Stimulated activated CD4-positive, alpha-beta T cell treated with anti-CD3 and anti-CD28 coated beads, Interleukin-1b, Interleukin-23, amount 100 ng/mL, for 24 hours (primary cell): ENCODE results near the gene CDH13.

Experiments used
- DNase-seq, 4 experiments: peaks; one replicate each; pipeline ENCODE4 v3.0.0-alpha.2; 2020; ENCODE audit warnings: low read depth in 4 of 4, low spot score in 1 of 4

Gene CDH13

DNA sequence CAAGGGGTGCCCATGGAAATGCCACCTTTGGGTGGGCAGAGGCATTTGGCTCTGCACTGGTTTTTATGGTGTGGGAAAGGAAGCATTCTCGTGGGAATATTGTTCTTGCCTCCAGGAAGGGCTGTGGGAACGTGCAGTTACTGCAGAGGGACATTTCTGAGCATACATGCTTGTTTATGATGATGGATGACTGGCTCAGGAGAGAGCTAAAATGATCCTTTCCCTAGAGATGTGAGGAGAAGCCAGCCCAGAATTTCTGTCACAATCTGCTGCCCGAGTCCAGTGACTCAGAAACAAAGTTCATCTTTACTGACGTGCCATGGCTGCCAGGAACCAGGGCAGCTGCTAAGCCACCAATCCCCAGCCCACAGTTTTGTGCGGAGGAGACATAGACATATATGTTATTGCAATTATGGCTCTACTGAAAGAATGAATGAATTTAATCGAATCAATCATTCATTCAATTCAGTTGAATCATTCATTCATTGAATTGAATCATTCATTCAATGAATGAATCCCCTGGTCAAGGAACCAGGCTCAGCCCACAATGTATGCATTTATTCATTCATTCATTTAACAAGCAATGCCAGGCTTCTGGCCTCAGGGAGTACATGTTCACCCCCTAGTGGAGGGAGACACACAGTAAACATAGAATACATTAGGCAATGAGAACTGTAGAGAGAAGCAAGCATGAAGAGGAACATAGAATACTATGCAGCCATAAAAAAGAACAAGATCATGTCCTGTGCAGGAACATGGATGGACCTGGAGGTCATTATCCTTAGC, 766.6 kb downstream of the CDH13 start:
- DNase-seq = no peak

DNA sequence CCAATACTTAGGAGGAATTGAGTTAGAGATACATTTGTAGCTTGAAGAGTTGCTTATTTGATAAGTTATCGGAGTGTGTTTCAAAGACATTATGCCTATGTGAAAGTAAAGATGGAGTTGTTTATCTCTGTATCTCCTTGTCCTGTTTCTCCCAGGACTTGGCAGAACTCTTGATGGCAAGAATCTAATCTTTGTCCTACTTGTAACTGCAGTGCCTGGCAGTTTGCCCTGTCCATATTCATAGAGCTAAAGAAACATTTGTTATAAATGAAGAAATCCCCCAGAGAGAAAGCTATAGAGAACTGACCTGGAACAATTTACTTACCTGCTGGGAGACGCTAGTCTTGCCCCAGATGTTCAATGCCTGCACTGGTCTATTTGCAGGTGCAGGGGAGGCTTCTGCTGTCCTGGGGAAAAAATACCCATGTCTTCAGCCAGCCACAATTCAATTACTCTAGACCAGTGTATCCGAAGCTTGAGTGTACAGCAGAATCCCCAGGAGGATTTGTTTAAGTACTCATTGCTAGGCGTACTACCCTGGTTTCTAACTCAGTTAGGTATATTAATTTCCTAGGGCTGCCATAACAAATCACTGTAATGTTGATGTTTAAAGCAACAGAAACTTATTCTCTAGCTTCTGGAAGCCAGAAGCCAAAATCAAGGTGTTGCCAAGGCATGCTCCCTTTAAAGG, 771.0 kb downstream of the CDH13 start:
- no peak for DNase-seq

DNA sequence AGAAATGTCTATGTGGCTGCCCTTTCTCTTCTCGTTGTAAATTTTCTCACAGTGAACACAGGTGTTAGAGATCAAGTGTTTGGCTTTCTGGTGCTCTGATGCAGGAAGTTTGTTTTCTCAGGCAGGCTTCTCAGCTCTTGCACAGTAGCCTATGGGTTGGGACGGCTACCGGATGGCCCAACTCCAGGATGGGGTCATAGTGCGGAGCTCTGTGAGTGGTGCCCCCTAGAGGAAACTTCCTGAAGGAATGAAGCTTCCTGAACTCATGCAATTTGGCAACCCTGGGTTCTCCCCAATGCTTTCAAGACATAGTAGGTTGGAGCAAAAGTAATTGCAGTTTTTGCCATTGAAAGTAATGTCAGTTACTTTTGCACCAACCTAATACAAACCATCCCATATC, 773.5 kb downstream of the CDH13 start:
- no peak for DNase-seq

DNA sequence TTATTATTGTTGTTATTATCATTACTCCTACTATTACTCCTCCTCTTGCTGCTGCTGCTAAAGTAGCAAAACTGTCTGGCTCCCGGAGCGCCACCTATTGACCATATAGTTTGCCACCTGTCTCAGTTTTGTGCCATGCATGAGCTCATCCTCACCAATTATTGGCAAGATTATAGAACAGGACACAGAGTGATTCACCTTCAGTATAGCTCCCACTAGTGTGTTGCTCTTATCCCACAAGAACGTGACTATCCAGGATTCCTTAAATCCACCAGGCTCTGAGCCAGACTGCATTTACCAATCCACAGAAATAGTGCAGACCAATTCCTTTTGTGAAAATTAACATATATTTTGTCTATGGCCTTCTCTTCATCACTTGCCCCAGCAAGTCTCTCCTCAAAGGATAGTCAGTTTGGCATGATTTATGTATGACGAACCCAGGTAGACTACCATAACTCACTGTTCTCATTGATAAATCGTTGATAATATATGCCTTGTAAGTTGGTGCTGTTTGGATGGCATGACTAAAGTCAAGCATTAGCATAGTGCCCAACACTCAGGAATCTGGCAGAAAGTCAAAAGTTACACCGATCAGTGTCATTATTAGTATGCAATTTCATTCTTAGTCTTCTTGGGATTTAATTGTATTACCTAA, 775.5 kb downstream of the CDH13 start:
- DNase-seq = no peak

DNA sequence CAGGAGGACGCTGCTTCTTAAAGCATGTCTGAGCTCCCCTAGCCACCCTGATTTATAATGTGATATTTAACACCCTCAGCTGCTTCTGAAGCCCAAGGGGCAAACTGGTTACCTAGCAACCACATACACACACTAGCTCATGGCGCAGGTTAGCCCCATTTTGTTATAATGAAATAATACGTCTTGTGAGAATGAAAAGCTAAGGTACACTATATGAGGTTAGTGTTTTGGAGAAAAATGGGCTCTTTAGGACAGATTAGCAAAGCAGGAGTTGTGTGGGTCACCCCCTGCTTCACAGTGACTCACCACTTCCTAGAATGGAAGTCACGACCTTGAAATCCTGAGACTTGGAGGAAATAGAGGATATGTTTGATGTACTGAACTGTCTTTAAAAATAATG, 776.2 kb downstream of the CDH13 start:
- no peak for DNase-seq

DNA sequence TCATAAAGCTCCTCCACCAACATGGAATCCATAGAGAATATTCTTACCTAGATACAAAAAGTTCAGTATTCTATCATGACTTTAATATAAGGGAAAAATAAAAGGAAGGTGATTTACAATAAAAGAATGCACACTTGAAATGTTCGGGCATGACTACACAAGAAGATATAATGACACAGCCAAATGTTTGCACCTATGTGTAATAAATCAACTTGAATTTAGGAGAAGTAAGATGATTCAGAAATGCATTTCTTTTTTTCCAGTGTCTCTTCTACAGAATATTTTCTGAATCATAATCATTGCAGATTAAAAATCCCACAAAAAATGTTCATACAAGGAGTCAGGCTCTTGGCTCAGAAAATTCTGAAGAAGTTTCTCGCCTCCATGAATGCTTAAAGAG, 777.0 kb downstream of the CDH13 start:
- no peak for DNase-seq

DNA sequence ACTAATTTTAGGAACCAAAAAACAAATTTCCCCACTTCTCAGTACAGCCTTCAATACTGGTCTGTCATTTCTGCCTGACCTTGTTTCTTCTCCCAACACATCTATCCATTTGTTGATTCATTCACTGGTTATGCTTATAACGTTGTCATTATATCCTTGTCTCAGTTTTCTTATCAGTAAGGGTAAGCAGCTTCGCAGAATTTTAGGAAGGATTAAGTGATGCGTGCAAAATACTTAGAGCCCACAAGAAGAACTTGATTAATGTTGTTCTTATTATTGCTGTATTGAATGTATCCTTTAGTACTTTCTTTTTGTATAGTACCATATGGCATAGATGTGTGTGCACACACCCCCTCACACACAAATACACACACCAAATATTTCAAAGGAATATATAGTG, 777.5 kb downstream of the CDH13 start:
- no peak for DNase-seq

DNA sequence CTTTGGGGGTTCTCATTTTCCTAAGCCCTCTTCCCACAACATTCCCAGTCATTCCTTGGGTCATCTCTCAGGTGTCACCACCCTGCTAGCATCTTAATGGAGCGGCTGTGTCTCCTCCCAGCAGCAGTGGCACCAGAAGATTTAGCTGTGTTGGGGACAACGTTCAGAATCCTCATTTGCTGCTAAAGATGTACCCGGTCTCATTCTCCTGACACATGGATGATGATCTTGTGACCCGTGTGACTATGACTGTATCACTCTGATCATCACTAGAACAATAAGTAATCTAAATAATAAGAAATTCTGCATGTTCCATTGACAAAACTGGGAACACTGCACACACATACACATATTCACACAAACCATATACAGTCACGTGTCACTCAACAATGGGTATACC, 781.2 kb downstream of the CDH13 start:
- no peak for DNase-seq

DNA sequence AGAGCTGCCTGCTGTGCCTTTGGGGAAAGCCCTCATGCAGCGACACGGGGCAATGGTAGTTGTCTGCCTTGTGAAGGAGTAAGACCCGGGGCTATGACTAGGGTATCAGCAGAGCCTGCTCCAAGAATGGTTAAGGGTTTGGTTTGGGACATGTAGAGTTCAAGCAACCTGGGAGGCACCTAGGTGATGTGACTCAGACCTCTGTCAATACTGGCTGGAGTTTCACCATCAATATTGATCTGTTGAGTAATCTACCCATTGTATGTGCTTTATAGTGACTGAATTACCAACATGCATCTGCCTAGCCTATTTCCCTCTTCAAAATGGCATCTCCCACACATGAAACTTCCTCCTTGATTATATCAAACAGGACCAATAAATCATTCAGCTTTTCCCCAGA, 782.6 kb downstream of the CDH13 start:
- DNase-seq = no peak

DNA sequence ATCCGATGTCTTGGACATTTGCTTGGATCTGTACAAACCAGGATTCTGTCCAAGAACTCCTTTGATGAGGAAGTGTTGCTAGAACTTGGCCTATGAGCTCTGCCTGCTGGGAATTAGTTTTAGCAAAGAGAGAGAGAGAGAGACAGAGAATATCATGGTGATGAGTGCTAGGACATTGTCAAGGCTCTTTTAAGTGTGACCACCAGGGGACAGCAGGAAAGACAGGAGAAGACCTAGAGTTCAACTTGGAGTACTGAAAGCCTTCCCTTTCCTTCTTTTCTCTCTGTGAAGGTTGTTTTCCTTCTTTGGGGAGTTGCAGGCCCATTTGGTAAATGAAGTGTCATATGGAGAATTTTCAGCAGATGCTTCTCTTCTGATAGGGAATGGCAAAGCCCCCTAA, 791.8 kb downstream of the CDH13 start:
- no peak for DNase-seq

DNA sequence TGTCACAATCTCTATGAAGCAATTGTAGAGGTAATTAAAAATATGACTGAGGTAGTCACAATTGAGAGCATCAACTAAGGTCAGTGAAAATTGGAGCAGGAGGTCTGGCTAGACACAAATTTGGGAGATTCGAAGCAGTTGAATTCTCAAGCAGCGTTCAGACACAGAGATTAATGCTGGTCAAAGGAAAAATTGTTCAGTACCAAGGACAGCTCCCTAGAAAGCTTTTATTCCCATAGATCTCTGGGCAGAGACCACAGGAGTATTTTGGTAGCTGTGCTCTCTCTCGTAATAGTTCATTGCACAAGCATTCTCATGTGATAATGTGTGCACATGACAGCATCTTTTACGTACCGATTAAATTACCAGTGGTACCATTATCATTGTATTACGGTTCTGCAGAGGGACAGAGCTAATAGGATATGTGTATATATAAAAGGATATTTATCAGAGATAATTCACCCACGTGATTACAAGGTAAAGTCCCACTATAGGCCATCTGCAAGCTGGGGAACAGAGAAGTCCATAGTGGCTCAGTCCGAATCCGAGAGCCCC, 793.5 kb downstream of the CDH13 start:
- no peak for DNase-seq

DNA sequence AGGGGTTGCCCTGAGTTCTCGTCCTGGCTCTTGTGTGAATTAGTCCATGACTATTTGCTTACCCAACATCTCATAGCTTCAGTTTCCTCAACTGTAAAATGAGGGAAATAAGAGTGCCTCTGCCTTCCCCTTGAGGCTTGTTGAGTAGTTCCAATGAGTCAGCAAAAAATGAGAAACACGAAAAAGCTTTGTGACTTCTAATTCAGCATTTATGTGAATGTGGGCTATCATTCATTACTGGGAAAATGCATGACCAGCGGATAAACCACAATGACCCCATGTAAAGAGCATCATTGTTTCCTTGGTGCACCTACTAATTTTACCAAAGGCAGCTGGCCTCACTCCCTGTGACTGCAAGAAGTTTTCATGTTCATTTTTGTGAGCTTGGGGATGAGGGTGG, 806.4 kb downstream of the CDH13 start:
- no peak for DNase-seq

DNA sequence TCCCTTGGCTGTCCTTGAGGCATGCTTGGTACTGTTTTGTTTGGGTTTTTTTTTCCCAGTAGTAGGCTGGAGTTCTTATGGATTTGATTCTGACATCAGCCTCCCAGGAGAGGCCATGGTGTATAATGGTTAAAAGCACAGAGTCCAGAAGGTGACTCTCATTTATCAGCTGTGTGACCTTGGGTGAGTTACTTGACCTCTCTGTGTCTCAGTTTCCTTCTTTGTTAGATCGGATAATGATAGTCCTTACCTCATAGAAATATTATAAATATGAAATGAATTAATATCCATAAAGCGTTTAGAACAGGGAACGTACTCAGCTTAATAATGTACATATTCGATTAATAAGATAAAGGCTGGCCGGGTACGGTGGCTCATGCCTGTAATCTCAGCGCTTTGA, 810.3 kb downstream of the CDH13 start:
- no peak for DNase-seq

DNA sequence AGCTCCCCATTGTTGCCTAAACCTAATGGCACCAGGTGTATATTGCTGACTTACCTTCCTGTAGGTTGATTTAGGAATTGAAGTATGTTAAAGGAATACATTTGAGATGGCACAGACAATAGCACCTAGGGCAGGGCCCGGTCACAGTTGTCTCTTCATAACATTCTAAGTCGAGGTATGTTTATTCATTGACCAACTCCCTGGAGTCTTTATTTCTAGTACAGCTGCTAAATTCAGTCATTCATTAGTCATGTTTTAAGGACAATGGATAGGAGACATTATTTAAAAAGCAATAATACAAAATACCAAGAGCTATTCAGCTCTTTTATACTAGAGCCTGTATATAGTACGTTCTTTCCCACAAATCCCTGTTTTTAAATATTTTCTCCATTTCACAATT, 811.6 kb downstream of the CDH13 start:
- DNase-seq = no peak

DNA sequence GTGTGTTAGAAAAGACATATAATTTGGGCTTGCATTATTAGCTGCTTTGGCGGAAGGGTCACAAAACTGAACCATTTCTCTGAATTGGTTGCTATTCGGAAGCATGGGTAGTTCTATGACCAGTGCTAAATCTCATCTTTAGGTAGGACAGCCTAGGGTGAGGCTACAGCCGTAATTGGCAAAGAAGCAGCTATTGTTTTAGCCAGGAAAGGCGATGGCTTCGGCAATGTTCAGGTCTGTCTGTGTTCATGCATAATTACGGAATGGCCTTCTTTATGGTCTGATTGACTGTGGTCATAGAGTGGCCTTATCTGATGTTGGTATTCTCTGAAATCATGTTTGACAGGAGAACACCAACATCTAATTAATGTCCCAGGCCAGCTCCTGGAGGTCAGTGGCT, 812.6 kb downstream of the CDH13 start:
- DNase-seq = no peak

DNA sequence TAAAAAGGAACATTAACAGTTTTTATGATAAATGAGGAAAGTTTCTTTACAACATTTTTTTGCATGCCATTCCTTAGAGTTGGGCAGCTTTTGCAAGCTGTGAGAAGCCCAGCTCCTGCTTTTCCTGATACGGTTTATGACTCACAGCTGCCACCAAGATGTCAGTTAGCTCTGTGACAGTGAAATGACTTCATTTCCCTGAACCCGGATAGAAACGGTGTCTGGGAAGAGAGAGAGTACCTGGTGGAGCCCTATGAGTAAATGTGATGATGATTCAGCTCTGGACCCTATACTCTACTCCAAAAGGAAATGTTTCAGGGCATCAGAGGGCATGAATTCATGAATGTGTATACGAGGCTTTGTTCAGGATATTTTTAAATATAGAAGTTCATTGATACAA, 814.7 kb downstream of the CDH13 start:
- no peak for DNase-seq

DNA sequence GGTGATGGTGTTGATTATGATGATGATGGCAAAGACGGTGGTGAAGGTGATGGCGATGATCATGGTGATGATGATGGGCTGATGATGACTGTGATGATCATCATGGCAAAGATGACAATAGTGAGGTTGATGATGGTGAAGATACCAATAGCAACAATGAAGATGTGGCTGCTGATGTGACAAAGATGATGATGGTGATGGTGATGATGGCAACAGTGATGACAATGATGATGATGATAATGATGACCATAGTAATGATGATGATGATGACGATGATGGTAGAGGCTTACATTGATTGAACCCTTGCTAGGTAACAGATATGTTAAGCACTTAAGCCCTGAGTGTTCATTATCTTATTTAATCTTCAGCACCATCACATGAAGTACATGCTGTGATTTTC, 817.2 kb downstream of the CDH13 start:
- DNase-seq = no peak

DNA sequence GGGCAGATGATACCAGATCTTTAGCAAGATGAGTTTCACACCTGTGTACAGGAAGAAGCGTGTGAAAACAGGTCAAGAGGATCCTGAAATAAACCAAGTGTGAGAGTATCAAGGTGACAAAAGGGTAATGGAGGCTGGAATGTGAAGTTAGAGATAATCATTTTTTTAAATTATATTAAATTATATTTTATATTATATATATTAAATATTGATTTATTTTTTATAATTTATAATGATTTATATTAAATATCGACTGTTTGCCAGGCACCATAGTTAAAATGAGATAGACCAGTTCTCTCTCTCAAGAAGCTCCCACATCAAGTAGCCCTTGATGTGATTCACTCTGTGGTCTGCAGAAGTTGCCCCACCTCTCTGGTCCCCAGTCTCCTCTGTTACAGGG, 820.8 kb downstream of the CDH13 start:
- DNase-seq = no peak

DNA sequence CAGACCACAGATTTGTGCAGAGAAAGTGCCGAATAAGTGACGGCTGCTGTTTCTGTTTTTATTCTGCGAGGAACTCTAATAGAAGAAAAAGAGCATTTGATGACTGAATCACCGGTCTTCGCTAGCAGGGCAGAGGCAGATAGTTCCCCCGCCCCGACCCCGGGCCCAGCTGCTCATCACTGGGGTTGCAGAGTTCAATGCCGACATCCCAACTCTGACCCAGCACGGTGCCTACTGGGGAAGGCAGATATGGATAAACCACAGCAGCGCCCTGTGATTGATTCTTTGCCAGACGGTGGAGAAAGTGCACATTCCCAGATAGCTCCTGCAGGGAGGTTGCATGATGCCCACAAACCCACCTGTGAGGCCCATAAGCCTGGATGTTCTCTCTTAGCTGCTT, 823.1 kb downstream of the CDH13 start:
- no peak for DNase-seq

DNA sequence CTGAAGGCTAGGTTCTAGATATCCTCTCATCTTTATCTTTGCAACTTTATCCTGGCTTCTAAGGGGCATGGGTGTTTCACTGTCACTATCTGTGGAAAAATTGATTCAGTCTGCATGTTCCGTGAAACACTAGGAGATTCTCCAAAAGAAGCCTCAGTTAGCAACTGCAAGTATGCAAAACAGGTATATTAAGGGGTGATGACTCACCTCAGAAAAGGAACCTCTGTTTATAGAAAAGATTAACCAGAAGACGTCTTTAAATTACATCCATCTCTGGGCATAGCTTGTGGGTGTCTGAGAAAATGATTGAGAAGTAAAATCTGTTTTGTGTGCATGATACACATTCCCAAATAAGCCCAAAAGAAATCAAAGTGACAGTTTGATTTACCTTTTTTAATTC, 827.2 kb downstream of the CDH13 start:
- DNase-seq = no peak

DNA sequence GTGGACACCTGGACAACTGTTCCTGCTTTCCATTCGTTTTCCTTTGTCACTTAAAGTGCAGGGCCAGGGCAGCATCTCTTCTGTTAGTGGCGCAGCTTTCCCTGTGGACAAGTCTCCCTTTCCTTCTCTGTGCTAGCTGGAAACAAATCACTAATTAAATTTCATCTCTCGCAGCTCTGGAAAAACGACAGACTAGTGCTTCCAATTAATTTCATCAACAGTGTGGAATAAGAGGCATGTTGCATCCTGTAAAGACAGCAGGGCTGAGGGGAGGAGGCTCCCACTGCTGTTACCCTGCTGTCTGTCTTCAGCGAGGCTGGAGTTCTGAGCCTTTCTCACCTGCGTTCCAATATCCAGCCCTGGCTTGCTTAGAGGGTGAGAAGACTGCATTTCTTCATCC, 828.9 kb downstream of the CDH13 start:
- no peak for DNase-seq

DNA sequence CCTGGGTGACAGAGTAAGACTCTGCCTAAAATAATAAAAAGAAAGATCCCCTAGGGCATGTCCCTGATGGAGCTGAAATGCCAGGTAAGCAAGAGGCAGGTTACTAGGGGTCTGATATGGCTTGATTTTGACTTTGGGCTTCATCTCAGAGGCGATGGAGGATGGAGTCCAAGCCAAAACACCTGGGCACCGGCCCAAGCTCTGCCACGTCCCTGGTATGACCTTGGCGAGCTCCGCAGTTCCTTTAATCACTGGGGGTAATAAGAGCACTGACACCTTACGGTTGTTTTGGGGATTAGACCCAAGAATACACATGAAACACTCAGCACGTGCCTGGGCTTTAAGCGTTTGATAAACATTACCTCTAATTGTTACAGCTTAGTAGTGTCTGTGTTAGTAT, 830.2 kb downstream of the CDH13 start:
- DNase-seq = no peak
